Stromal cell of bone marrow (primary cell): ENCODE measurements around the gene ACOT11.

Experiments
- DNase-seq: peaks from one replicate; pipeline ENCODE4 v3.0.0-alpha.2; 2012; ENCODE audit warnings: low read depth

Gene ACOT11

DNA sequence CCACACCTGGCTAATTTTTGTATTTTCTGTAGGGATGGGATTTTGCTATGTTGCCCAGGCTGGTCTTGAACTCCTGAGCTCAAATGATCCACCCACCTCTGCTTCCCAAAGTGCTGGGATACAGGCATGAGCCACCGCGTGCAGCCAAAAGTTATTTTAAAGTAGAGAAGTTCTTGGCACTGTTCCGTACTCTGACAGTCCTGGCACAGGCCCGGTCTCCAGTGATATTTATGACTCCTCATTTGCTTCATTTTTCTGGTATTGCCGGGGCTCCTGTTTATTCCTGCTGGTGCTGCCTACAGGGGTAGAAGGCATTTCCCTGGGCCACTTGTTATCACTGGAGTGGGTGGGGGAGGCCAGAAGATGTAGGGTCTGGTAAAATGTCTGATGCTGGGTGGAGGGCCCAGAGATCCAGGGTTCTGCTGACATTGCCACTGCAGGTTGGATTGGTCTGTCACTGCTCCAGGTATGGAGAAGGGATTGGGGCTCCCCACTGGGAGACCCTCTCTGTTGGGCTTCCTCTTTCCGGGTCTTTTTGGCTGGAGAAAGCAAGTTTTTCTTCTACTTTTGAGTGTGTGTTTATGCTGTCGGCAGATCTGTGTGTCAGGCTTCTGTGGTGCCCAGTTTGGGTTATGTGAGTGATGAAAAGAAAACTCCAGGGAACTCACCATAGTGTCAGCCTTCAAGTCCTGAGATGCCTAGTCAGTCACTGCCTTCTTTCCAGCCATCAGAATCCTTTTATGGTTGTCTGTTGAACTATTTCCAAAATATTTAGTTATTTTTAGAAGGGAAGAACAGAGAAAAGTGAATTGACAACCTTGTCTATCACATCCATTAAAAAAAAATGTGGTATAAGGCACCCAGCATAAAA lies 98.0 kb downstream of the ACOT11 start:
- peak; percentile 35 for DNase-seq

DNA sequence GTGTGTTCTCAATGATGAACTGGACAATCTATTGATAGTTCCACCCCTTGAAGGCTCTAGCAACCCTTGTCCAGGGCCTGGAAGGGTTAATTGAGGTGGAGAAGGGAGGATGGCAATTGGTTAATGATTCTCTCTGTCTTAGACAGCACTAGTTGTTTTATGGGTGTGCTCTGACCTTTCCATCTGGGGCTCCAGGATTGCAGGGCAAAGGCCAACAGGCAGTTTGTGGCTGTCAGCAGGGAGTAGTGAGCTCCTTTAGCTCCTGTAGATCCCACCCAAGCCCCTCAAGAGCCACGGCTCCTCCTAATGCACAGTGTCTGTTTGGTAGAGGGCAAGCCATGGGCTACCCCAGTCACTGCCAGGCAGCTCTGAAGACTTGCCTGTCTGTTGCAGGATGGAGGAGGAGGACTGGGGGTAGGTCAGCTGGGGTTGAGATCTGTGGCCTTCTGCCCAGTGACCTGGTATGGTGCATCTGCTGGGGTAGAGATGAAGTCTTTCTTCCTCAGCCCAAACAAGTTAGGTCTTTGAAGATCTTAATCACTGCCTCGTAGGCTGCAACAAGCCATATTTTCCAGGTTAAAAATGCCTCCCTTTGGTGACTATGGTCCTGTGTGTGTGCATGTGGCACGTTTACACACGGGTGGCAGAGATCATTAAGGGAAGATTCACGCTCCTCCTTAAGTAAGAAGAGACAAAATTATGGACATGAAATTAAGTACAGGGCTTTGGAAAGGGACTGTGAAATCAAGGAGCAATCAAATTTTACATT lies 101.3 kb downstream of the ACOT11 start:
- DNase-seq = no peak

DNA sequence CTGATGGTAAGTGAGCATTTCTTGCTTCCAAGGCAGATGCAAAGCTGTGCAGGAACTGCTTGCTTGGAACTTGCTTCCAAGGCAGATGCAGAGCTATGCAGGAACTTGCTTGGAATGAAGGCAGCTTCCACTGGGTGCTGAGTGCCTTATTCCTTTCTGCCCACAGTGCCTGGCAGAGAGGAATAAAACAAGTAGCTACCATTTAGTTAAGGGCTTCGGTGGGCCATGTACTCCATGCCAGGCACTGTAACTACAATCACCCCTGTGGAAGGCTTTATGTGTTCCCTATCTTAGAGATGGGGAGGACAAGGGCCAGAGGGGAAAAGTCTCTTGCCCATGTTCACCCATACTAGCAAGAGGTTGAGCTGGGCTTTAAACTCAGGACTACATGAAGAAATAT lies 101.9 kb downstream of the ACOT11 start:
- DNase-seq = no peak

DNA sequence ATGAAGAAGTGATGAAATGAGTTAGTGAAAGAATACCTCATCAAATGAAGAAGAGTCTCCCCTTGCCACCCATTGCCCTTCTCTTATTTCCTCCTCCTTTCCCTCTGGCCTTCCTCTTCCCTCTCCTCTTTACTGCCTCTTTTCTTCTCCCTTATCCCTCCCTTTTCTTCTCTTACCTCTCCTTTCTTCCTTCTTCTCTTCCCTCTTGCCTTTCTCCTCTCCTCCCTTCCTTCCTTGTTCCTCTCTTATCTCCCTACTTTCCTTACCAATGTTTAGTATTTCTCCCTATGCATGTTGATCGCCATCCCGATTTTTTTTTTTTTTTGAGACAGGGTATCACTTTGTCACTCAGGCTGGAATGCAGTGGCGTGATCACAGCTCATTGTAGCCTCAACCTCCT lies 102.4 kb downstream of the ACOT11 start:
- DNase-seq = no peak

DNA sequence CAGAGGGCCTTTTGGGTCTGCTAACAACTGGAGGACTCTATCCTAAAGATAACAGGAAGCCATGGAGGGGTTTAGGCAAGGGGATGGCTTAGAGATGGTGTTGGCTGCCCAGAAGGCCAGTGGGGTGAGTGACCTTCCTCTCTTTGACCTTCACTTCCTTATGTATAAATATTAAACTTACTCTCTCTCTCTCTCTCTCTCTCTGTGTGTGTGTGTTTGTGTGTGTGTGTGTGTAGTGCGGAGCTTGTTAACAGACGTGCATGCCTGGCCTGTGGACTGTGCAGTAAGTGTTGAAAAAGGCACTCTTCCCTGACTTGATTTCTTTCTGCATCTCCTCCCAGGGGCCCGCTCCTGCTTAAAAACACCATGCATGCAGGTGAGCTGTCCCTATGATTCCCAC lies 103.6 kb downstream of the ACOT11 start:
- DNase-seq = no peak

DNA sequence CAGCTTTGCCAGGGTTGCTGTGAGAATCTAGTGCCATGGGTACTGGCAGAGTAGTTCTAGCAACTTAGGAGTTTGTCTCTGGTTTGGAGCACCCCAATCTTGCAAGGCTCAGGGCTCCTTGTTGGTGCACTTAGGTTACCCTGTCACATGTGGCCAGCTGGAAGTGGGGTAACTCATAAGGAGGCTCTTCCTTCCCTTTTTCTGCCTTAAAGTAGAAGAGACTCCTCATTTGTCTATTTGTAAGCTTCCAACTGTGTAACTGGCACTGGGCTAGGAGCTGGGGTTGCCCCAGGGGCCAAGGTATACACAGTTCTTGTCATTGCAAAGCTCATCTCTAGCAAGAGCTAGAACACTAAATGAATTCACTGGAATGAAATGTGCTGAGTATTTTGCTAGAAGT lies 104.1 kb downstream of the ACOT11 start:
- DNase-seq = no peak

DNA sequence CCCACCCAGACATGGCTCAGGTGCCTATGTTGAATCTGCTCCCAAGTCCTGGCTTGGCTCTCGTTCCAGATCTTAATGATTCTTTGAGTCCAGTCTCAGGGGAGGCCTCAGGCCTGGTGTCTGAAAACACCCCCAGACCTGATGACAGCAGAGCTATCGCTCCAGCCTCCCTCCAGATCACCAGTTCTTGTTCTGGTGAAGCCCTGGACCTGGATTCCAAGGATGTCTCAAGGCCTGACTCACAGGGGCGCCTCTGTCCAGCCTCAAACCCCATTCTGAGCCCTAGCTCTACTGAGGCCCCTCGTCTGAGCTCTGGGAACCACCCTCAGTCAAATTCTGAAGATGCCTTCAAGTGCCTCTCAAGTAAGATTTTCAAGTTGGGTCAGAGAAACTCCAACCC lies 105.0 kb downstream of the ACOT11 start:
- no peak for DNase-seq

DNA sequence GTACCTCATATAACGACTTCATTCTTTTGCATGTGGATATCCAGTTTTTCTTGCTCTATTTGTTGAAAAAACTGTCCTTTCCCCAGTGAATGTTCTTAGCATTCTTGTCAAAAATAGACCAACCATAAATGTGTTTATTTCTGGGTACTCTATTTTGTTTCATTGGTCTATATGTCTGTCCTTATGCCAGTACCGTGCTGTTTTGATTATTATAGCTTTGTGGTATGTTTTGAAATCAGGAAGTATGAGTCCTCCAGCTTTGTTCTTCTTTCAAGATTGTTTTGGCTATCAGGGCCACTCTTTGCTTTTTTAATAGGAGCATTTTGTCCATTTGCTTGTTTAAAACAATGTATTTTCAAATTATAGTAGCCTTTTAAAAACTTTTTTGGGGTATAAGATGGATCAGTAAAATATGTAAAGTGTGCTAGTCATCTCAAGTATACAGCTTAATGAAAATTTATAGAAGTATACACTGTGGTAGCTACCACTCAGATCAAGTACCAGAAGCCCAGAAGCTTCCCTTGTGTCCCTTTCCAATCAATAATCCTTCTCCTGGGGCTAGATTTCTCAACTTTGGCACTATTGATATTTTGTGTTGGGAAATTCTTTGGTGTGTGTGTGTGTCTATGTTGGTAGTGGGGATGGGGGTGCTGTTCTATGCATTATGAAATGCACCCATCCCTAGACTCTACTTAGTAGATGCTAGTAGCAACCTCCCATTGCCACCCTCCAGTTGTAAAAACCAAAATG lies 110.3 kb downstream of the ACOT11 start:
- no peak for DNase-seq
